ENCODE data around the gene TULP4. TPM values are rescaled to one million over a fixed set of nuclear protein-coding genes. Genes with fewer than 3 reads are reported as not detected.

TULP4 gene
- total RNA-seq, 1 experiment from 2014 or later, result 64.6 TPM

GRCh38 chr6:158313989-158314388 lies 1.7 kb downstream of the TULP4 start:
- Histone ChIP-seq H2BK12ac (ENCODE audit: insufficient read length, low read depth, low read length) (no peak overlapping the region), H3K9ac (ENCODE audit: extremely low read depth, insufficient read length, low read length) (no peak overlapping the region), H3K56ac (ENCODE audit: insufficient read length, low read depth, low read length) (no peak overlapping the region), H3K79me1 (ENCODE audit: insufficient read depth, low read depth, low read length, poor library complexity, severe bottlenecking) (peaks cover 2% of the 10 kb centered on the region), H3K23me2 (ENCODE audit: insufficient read length, low read depth, low read length, poor library complexity, severe bottlenecking) (no peaks in the 10 kb centered on the region), H2AFZ (ENCODE audit: low read length) (no peak overlapping the region), H3T11ph (ENCODE audit: low read length) (no peak overlapping the region), H4K20me1 (ENCODE audit: control insufficient read depth, insufficient read depth, insufficient read length) (no peaks in the 10 kb centered on the region), H2BK15ac (ENCODE audit: low read depth, low read length) (no peak overlapping the region), H2BK20ac (ENCODE audit: low read depth, low read length, poor library complexity, severe bottlenecking) (no peak overlapping the region), H3K4ac (ENCODE audit: low read depth, low read length) (no peak overlapping the region), H3K4me1 (ENCODE audit: insufficient read depth, low read length) (no peaks in the 10 kb centered on the region), H3K79me2 (ENCODE audit: insufficient read depth, low read length) (peaks cover 2% of the 10 kb centered on the region), H3K4me2 (ENCODE audit: insufficient read depth, insufficient read length, low read length) (no peak overlapping the region), H3K27ac (ENCODE audit: insufficient read length, low read depth, low read length) (no peak overlapping the region), H2BK5ac (ENCODE audit: insufficient read length, low read length) (no peak overlapping the region), H4K5ac (ENCODE audit: insufficient read length, low read depth, low read length) (no peak overlapping the region), H3K18ac (ENCODE audit: insufficient read length, low read depth, low read length) (no peak overlapping the region), H3K27me3 (ENCODE audit: insufficient read depth, low read length) (no peaks in the 10 kb centered on the region), H4K8ac (replicated peaks; ENCODE audit: insufficient read length, low read depth, low read length) (no peak overlapping the region), H3K9me3 (ENCODE audit: control insufficient read depth, low read depth, low read length) (no peaks in the 10 kb centered on the region), H3K14ac (ENCODE audit: insufficient read depth, low read length) (no peak overlapping the region), H2BK120ac (ENCODE audit: low read depth, low read length, poor library complexity, severe bottlenecking) (no peak overlapping the region), H2AK5ac (ENCODE audit: insufficient read length, low read length) (no peak overlapping the region), H3K23ac (ENCODE audit: insufficient read length, low read depth, low read length) (no peak overlapping the region), H4K91ac (ENCODE audit: insufficient read length, low read depth, low read length) (no peak overlapping the region)
- Mint-ChIP-seq H3K4me1 (peaks cover 31 to 36% of the 10 kb centered on the region in 2 experiments), H3K4me3 (no peak overlapping the region), H3K27me3 (ENCODE audit: low read depth) (no peaks in the 10 kb centered on the region), H3K9me3 (peaks cover 20 to 21% of the 10 kb centered on the region in 2 experiments), H3K36me3 (ENCODE audit: insufficient read depth in 1 of 3, low read depth in 3 of 3) (peaks cover 54 to 76% (median 70%) of the 10 kb centered on the region in 3 experiments), H3K27ac (no peak overlapping the region)
- no peak for DNase-seq
- TF ChIP-seq CTCF (conservative IDR thresholded peaks at IDR 0.05), result no peak
- WGBS (ENCODE audit: extremely low coverage, insufficient read length, low lambda C conversion rate), result no CpG with 5 or more reads among the region's 9 CpGs

Data from H9 (cell line).